IMR-90 (cell line): ENCODE measurements around the gene ANXA2.

Experiments
- BHLHE40 ChIP-seq: fragments of 150-350 bp; IDR thresholded peaks from 2 replicates; pipeline ENCODE4 v1.6.1; 2016; ENCODE audit warnings: mild to moderate bottlenecking, low read depth, low read length
- CHD1 ChIP-seq: IDR thresholded peaks from 2 replicates; pipeline ENCODE4 v1.6.1; 2012; ENCODE audit warnings: low read depth, low read length, improper control_type of control experiment
- CTCF ChIP-seq: conservative IDR thresholded peaks from 2 replicates; pipeline ENCODE4 v1.5.1; 2012; ENCODE audit warnings: mild to moderate bottlenecking, low read depth, low read length, improper control_type of control experiment
- MAFK ChIP-seq: IDR thresholded peaks from 2 replicates; pipeline ENCODE4 v1.6.1; 2012; ENCODE audit warnings: low read depth, low read length, improper control_type of control experiment
- MXI1 ChIP-seq: IDR thresholded peaks from 2 replicates; pipeline ENCODE4 v1.6.1; 2012; ENCODE audit warnings: low read depth, mild to moderate bottlenecking, low read length, moderate library complexity, borderline replicate concordance
- POLR2A ChIP-seq: IDR thresholded peaks from 2 replicates; pipeline ENCODE4 v1.6.1; 2012; ENCODE audit warnings: mild to moderate bottlenecking, low read depth, low read length
- RCOR1 ChIP-seq: IDR thresholded peaks from 2 replicates; pipeline ENCODE4 v1.6.1; 2012; ENCODE audit warnings: mild to moderate bottlenecking, low read length, improper control_type of control experiment; ENCODE audit not compliant: insufficient replicate concordance
- RFX5 ChIP-seq: IDR thresholded peaks from 2 replicates; pipeline ENCODE4 v1.8.0; 2012; ENCODE audit warnings: low read depth, mild to moderate bottlenecking, low read length, moderate library complexity
- SMC3 ChIP-seq: fragments of 150-350 bp; IDR thresholded peaks from 2 replicates; pipeline ENCODE4 v1.6.1; 2016; ENCODE audit warnings: low read depth, mild to moderate bottlenecking, antibody characterized with exemption, low read length, moderate library complexity
- TF ChIP-seq, protein P1 (sequence below): fragments of 150-350 bp; IDR thresholded peaks from 2 replicates; pipeline ENCODE4 v1.6.1; 2017; ENCODE audit warnings: mild to moderate bottlenecking, antibody characterized with exemption, low read length, low read depth

GRCh38 chr15:60416484-60416883 is 18.7 kb upstream of the ANXA2 start:
- TF ChIP-seq, protein P1, sequence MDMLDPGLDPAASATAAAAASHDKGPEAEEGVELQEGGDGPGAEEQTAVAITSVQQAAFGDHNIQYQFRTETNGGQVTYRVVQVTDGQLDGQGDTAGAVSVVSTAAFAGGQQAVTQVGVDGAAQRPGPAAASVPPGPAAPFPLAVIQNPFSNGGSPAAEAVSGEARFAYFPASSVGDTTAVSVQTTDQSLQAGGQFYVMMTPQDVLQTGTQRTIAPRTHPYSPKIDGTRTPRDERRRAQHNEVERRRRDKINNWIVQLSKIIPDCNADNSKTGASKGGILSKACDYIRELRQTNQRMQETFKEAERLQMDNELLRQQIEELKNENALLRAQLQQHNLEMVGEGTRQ, result no peak
- no peak for TF ChIP-seq POLR2A
- no peak for TF ChIP-seq MXI1
- TF ChIP-seq CTCF, result no peak
- no peak for TF ChIP-seq RFX5
- TF ChIP-seq CHD1, result no peak
- no peak for TF ChIP-seq SMC3
- no peak for TF ChIP-seq MAFK
- no peak for TF ChIP-seq BHLHE40
- TF ChIP-seq RCOR1, result no peak
